Measurements from ENCODE around the gene SYCP2L. TPM values are rescaled to one million over a fixed set of nuclear protein-coding genes. Genes with fewer than 3 reads are reported as not detected.
"Not testable (repeated sequence)": the region's sequence is repeated elsewhere in the genome, so short reads cannot be mapped to it uniquely, and the experiment has no call there.

Gene SYCP2L
- total and polyA plus RNA-seq, 2 of the 8 experiments (the other 6 are each of a cell fraction or from before 2014, with no cell fraction given), result 1.7 to 4.2 TPM

DNA sequence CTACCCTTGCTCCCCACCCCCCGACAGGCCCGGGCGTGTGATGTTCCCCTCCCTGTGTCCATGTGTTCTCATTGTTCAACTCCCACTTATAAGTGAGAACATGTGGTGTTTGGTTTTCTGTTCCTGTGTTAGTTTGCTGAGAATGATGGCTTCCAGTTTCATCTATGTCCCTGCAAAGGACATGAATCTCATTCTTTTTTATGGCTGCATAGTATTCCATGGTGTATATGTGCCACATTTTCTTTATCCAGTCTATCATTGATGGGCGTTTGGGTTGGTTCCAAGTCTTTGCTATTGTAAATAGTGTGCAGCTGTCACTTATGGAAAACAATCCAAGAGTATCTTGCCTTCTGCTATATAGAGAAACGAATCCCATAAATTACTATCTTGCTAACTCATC lies 116.4 kb downstream of the SYCP2L start:
- H3K23me2 ChIP-seq (ENCODE audit: low read depth, low read length); H3K27ac ChIP-seq (ENCODE audit: low read depth, low read length); H2BK5ac ChIP-seq (ENCODE audit: low read depth, low read length); H3K18ac ChIP-seq (ENCODE audit: extremely low read depth, low read length); H4K8ac ChIP-seq (ENCODE audit: extremely low read depth, insufficient read depth, low read length); H4K91ac ChIP-seq (replicated peaks; ENCODE audit: insufficient read length, low read length); H2BK15ac ChIP-seq (ENCODE audit: low read length); H3K79me2 ChIP-seq (ENCODE audit: control insufficient read depth in 1 of 2, insufficient read depth in 2 of 2, low read length in 2 of 2); H3K4me2 ChIP-seq (ENCODE audit: insufficient read depth in 1 of 2, low read depth in 2 of 2, low read length in 2 of 2); H2BK120ac ChIP-seq (replicated peaks; ENCODE audit: low read depth, low read length); H3K4me1 ChIP-seq (replicated peaks in 1 of 4; ENCODE audit: control insufficient read depth in 3 of 4, insufficient read depth in 4 of 4, low read length in 3 of 4); FAIRE-seq; H3K56ac ChIP-seq (replicated peaks; ENCODE audit: insufficient read length, low read depth, low read length); H3K4ac ChIP-seq (replicated peaks; ENCODE audit: insufficient read length, low read depth, low read length); H4K20me1 ChIP-seq (replicated peaks in 1 of 2; ENCODE audit: control insufficient read depth in 1 of 2, insufficient read depth in 2 of 2, low read length in 2 of 2); H3K4me3 ChIP-seq (ENCODE audit: extremely low read depth in 1 of 4, insufficient read depth in 2 of 4, low read depth in 3 of 4, low read length in 4 of 4); H3K9me3 ChIP-seq (ENCODE audit: insufficient read depth in 2 of 2, low read depth in 1 of 2, low read length in 1 of 2); H2AFZ ChIP-seq (ENCODE audit: low read length); H4K5ac ChIP-seq (ENCODE audit: insufficient read length, low read depth, low read length); H3K36me3 ChIP-seq (ENCODE audit: control insufficient read depth in 2 of 4, insufficient read depth in 4 of 4, low read length in 3 of 4); DNase-seq (ENCODE audit: low read depth in 1 of 2, low spot score in 2 of 2); H3K14ac ChIP-seq (ENCODE audit: insufficient read length); H3K9ac ChIP-seq (replicated peaks in 1 of 4; ENCODE audit: extremely low read depth in 1 of 4, low read depth in 3 of 4, low read length in 3 of 4); H3K79me1 ChIP-seq (ENCODE audit: low read depth, low read length); H2BK20ac ChIP-seq (ENCODE audit: low read length); H2BK12ac ChIP-seq (ENCODE audit: low read depth, low read length); POLR2A ChIA-PET (ENCODE audit: partially characterized antibody); H3K27me3 ChIP-seq (replicated peaks in 1 of 4; ENCODE audit: control insufficient read depth in 3 of 4, extremely low read depth in 1 of 4, insufficient read depth in 3 of 4, low read length in 3 of 4); H2AK5ac ChIP-seq (ENCODE audit: low read depth, low read length); H3K23ac ChIP-seq (ENCODE audit: insufficient read length): not testable (repeated sequence)
- CTCF ChIA-PET (ENCODE audit: partially characterized antibody), result interaction anchor here (0.6 to 1.2 kb wide), 5 partner anchors 15 to 71 kb away, joined by 3 to 4 read pairs (median 3); no protein-coding TSS in a partner anchor
- 88% methylated on average over 5 of the region's 5 CpGs; no CpG with 5 or more reads in 1 of the 2 experiments for WGBS, 2 experiments (ENCODE audit: extremely low coverage in 1 of 2, insufficient coverage in 1 of 2, insufficient read length in 1 of 2, insufficient replicate concordance in 2 of 2, low coverage in 1 of 2, low lambda C conversion rate in 2 of 2, missing lambda C conversion rate in 1 of 2)
